IMR-90 (cell line): Measurements from ENCODE around the gene PPDPF. TPM values are rescaled to one million over a fixed set of nuclear protein-coding genes. Genes with fewer than 3 reads are reported as not detected.

ENCODE experiments used
- ATAC-seq: fragments of 200-7000 bp; cut with Tn5 transposase; 2 replicates; pipeline ENCODE4 v1.9.1; 2020; ENCODE audit warnings: low read depth, mild to moderate bottlenecking, moderate library complexity
- BruUV-seq: library from RNA; stranded (reverse); fragments of 400-500 nt; replicated peaks from 2 replicates; lab custom pipeline; 2021; lab: Mats Ljungman, UMichigan
- CTCF ChIA-PET: fragments of 300-600 bp; formaldehyde crosslinking; extraction: SDS; loops from one replicate; lab custom pipeline; 2021; ENCODE audit warnings: antibody characterized with exemption; lab: Yijun Ruan, JAX
- POLR2A ChIA-PET: fragments of 300-600 bp; sonication (Branson Sonifier 250); formaldehyde crosslinking; loops from one replicate; lab custom pipeline; 2022; ENCODE audit warnings: antibody characterized with exemption; ENCODE audit not compliant: unreplicated experiment; lab: Charles Lee
- DNase-seq: peaks from one replicate; pipeline ENCODE4 v3.0.0; 2013
- H2AFZ ChIP-seq: replicated peaks from 2 replicates; pipeline ENCODE3; 2013; ENCODE audit warnings: low read length, mild to moderate bottlenecking; ENCODE audit not compliant: poor library complexity
- H2AK5ac ChIP-seq: 2 replicates; pipeline ENCODE4 v1.6.1; 2013; ENCODE audit warnings: low read depth, low read length, inconsistent platforms
- H2AK9ac ChIP-seq: replicated peaks from 2 replicates; pipeline ENCODE3; 2013; ENCODE audit warnings: mild to moderate bottlenecking, low read depth, low read length, moderate library complexity; ENCODE audit not compliant: poor library complexity
- H2BK120ac ChIP-seq: 2 replicates; pipeline ENCODE4 v1.6.1; 2013; ENCODE audit warnings: low read depth, low read length, inconsistent platforms
- H2BK15ac ChIP-seq: 3 replicates; pipeline ENCODE4 v1.6.1; 2013; ENCODE audit warnings: low read depth, low read length, inconsistent platforms
- H2BK20ac ChIP-seq: 2 replicates; pipeline ENCODE4 v1.6.1; 2013; ENCODE audit warnings: low read depth, mild to moderate bottlenecking, inconsistent platforms, low read length, moderate library complexity
- H2BK5ac ChIP-seq: 2 replicates; pipeline ENCODE4 v1.6.1; 2013; ENCODE audit warnings: mild to moderate bottlenecking, low read depth, low read length, inconsistent platforms; ENCODE audit not compliant: poor library complexity, severe bottlenecking
- H3K14ac ChIP-seq: replicated peaks from 2 replicates; pipeline ENCODE4 v1.6.1; 2013; ENCODE audit warnings: low read depth, low read length, inconsistent platforms
- H3K18ac ChIP-seq: 2 replicates; pipeline ENCODE4 v1.6.1; 2013; ENCODE audit warnings: low read depth, low read length, control low read depth
- H3K23ac ChIP-seq: 2 replicates; pipeline ENCODE4 v1.6.1; 2013; ENCODE audit warnings: low read depth, low read length, inconsistent platforms
- H3K27ac ChIP-seq: 2 replicates; pipeline ENCODE4 v1.5.1; 2013; ENCODE audit warnings: mild to moderate bottlenecking, control low read depth, low read length; ENCODE audit not compliant: insufficient read depth
- H3K27me3 ChIP-seq: 2 replicates; pipeline ENCODE4 v1.6.1; 2013; ENCODE audit warnings: low read length; ENCODE audit not compliant: control insufficient read depth, insufficient read depth
- H3K36me3 ChIP-seq: 2 replicates; pipeline ENCODE4 v1.6.1; 2013; ENCODE audit warnings: low read length, mixed read lengths; ENCODE audit not compliant: control insufficient read depth, insufficient read depth
- H3K4ac ChIP-seq: 2 replicates; pipeline ENCODE4 v1.6.1; 2013; ENCODE audit warnings: low read depth, low read length, inconsistent platforms
- H3K4me1 ChIP-seq: 2 replicates; pipeline ENCODE4 v1.6.1; 2013; ENCODE audit warnings: low read length, mixed read lengths; ENCODE audit not compliant: control insufficient read depth, insufficient read depth
- H3K4me2 ChIP-seq: 2 replicates; pipeline ENCODE4 v1.6.1; 2013; ENCODE audit warnings: low read depth, mild to moderate bottlenecking, control low read depth, low read length, moderate library complexity
- H3K4me3 ChIP-seq: 2 replicates; pipeline ENCODE4 v1.5.1; 2013; ENCODE audit warnings: low read depth, mild to moderate bottlenecking, control low read depth, low read length, moderate library complexity; ENCODE audit not compliant: insufficient read depth
- H3K56ac ChIP-seq: 2 replicates; pipeline ENCODE4 v1.6.1; 2013; ENCODE audit warnings: low read length, inconsistent platforms; ENCODE audit not compliant: insufficient read depth; ENCODE audit errors: extremely low read depth
- H3K79me1 ChIP-seq, 2 experiments: 2 replicates each; pipeline ENCODE4 v1.6.1; 2013; ENCODE audit warnings: low read length in 2 of 2, inconsistent platforms in 1 of 2, low read depth in 1 of 2
- H3K9ac ChIP-seq: 2 replicates; pipeline ENCODE4 v1.6.1; 2013; ENCODE audit warnings: low read depth, low read length, control low read depth
- H3K9me1 ChIP-seq: 2 replicates; pipeline ENCODE4 v1.6.1; 2013; ENCODE audit warnings: low read length, inconsistent platforms; ENCODE audit not compliant: insufficient read depth
- H3K9me3 ChIP-seq: 2 replicates; pipeline ENCODE4 v1.6.1; 2013; ENCODE audit warnings: low read length; ENCODE audit not compliant: control insufficient read depth, insufficient read depth
- H4K20me1 ChIP-seq: 2 replicates; pipeline ENCODE4 v1.6.1; 2013; ENCODE audit warnings: low read length, inconsistent platforms; ENCODE audit not compliant: insufficient read depth
- H4K5ac ChIP-seq: 2 replicates; pipeline ENCODE4 v1.6.1; 2013; ENCODE audit warnings: mild to moderate bottlenecking, low read depth, low read length, control low read depth
- H4K8ac ChIP-seq, 2 experiments: 2 replicates each; pipeline ENCODE4 v1.6.1; 2013; ENCODE audit warnings: low read depth in 2 of 2, low read length in 2 of 2, control low read depth in 1 of 2, inconsistent platforms in 1 of 2
- H4K91ac ChIP-seq: 2 replicates; pipeline ENCODE4 v1.6.1; 2013; ENCODE audit warnings: low read depth, low read length, inconsistent platforms; ENCODE audit not compliant: insufficient read depth
- FOS ChIP-seq: fragments of 150-350 bp; IDR thresholded peaks from 2 replicates; pipeline ENCODE4 v1.6.1; 2016; ENCODE audit warnings: low read depth, low read length
- MAFK ChIP-seq: IDR thresholded peaks from 2 replicates; pipeline ENCODE4 v1.6.1; 2012; ENCODE audit warnings: low read depth, low read length, improper control_type of control experiment
- RCOR1 ChIP-seq: IDR thresholded peaks from 2 replicates; pipeline ENCODE4 v1.6.1; 2012; ENCODE audit warnings: mild to moderate bottlenecking, low read length, improper control_type of control experiment; ENCODE audit not compliant: insufficient replicate concordance
- RFX5 ChIP-seq: IDR thresholded peaks from 2 replicates; pipeline ENCODE4 v1.8.0; 2012; ENCODE audit warnings: low read depth, mild to moderate bottlenecking, low read length, moderate library complexity
- WGBS, 2 experiments: methylation state at CpG; one replicate each; pipeline versions ENCODE4 v1.1.5 to v1.1.7; 2013; ENCODE audit warnings: missing lambda C conversion rate in 2 of 2; ENCODE audit not compliant: insufficient read length in 1 of 2; ENCODE audit errors: extremely low coverage in 2 of 2; 5-methylcytosine and 5-hydroxymethylcytosine counted together
- dilution Hi-C: fragments of 300-500 bp; cut with HindIII; formaldehyde crosslinking; loops from one replicate; pipeline ENCODE4 v1.14.3; 2018; ENCODE audit warnings: low sequenced_read_pairs; ENCODE audit not compliant: unreplicated experiment
- in situ Hi-C: fragments of 300-500 bp; cut with MboI; formaldehyde crosslinking; loops from 3 replicates; pipeline ENCODE4 v1.14.3; 2019; ENCODE audit warnings: low sequenced_read_pairs, inconsistent platforms, mixed read lengths
- intact Hi-C: fragments of 100-400 bp; cut with micrococcal nuclease; formaldehyde crosslinking; loops from 2 replicates; pipeline ENCODE4 v1.10.0; 2022
- polyA plus RNA-seq, 3 experiments: library from polyadenylated mRNA; depleted of rRNA; stranded (reverse); fragments of >200 nt; gene quantifications; 2 replicates each; pipeline ENCODE4 v1.2.3, GENCODE V29; 2012; ENCODE audit warnings: low replicate concordance in 1 of 3
- total RNA-seq: library from RNA; depleted of rRNA; stranded (reverse); fragments of >200 nt; gene quantifications from 2 replicates; pipeline ENCODE4 v1.2.3, GENCODE V29; 2012
- TF ChIP-seq, protein P1 (sequence below): fragments of 150-350 bp; IDR thresholded peaks from 2 replicates; pipeline ENCODE4 v1.6.1; 2016; ENCODE audit warnings: low read depth, mild to moderate bottlenecking, low read length, moderate library complexity, borderline replicate concordance

The PPDPF gene
- total and polyA plus RNA-seq, 2 of the 4 experiments (the other 2 are of a cell fraction), result 12.9 to 171 TPM

DNA sequence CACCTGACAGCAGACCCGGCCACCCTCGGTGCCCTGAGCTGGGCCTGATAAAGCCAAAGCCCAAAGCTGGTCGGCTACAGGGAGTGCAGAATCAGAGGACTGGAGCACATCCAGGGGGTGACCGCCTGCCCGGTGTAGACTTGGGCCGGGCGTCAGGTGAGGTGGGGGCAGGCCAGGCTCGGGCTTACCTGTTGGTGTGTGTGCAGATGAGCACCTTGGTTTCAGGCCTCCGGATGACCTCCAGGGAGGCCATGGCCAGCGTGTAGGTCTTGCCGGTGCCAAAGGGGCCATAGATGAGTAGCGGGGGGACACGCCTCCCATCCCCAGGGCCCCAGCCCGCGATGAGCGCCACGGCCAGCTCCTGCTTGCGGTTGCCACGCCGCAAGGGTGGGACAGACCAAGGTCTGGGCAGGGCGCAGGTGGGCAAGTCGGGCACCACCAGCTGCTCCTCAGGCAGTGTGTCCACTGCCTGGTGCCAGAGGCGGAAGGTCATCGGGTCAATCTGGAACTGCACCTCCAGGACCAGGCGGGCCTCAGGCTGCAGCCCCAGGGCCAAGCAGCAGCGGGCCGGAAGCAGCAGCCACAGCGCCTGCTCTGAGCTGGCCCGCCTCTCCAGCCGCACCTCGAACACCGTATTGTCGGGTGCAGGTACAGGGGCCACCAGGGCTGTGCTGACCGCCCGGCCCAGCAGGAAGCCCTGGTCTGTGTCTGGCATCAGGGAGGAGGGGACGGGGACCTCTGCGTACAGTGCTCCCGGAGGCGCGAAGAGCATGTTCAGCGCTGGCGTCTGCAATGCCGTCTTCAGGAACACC lies 47.8 kb downstream of the PPDPF start:
- Histone ChIP-seq H3K36me3 (peaks cover 41% of the 10 kb centered on the region), H2AFZ (no peak overlapping the region), H2BK15ac (no peak overlapping the region), H4K91ac (no peak overlapping the region), H3K4me2 (no peak overlapping the region), H4K8ac (no peak overlapping the region), H2BK120ac (no peak overlapping the region), H2AK9ac (peak overlapping the region; percentile 28), H2BK5ac (no peak overlapping the region), H4K5ac (no peak overlapping the region), H3K27me3 (no peaks in the 10 kb centered on the region), H3K4me1 (peaks cover 4% of the 10 kb centered on the region; the same call in 1 of the 2 replicates), H3K79me1 (peaks cover under 1 to 6% of the 10 kb centered on the region in 2 experiments), H3K18ac (no peak overlapping the region), H3K9ac (no peak overlapping the region), H4K20me1 (no peaks in the 10 kb centered on the region), H3K27ac (no peak overlapping the region), H3K56ac (no peak overlapping the region), H2BK20ac (no peak overlapping the region), H3K4me3 (no peak overlapping the region), H3K14ac (no peak overlapping the region), H3K9me3 (no peaks in the 10 kb centered on the region), H3K9me1 (peaks cover 3% of the 10 kb centered on the region; the same call in 1 of the 2 replicates), H2AK5ac (no peak overlapping the region), H3K4ac (no peak overlapping the region), H3K23ac (no peak overlapping the region)
- ChIA-PET POLR2A (no interaction called here), CTCF (no interaction called here)
- no peak for TF ChIP-seq FOS
- no peak for TF ChIP-seq MAFK
- no peak for TF ChIP-seq RFX5
- TF ChIP-seq, protein P1, sequence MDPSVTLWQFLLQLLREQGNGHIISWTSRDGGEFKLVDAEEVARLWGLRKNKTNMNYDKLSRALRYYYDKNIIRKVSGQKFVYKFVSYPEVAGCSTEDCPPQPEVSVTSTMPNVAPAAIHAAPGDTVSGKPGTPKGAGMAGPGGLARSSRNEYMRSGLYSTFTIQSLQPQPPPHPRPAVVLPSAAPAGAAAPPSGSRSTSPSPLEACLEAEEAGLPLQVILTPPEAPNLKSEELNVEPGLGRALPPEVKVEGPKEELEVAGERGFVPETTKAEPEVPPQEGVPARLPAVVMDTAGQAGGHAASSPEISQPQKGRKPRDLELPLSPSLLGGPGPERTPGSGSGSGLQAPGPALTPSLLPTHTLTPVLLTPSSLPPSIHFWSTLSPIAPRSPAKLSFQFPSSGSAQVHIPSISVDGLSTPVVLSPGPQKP, result no peak
- TF ChIP-seq RCOR1, result no peak
- DNase-seq, result no peak
- ATAC-seq, result no peak
- intact Hi-C loops, result no loop called here
- WGBS, 2 experiments, result 94% methylated on average over 25 of the region's 43 CpGs; no CpG with 5 or more reads in 1 of the 2 experiments
- dilution Hi-C loops, result no loop called here
- no TSS peak for BruUV-seq
- in situ Hi-C loops, result no loop called here
